Loucy (cell line): Measurements from ENCODE around the gene NFASC.

ENCODE experiments used
- EZH2phosphoT487 ChIP-seq: fragments of 200-600 bp; IDR thresholded peaks from 2 replicates; pipeline ENCODE4 v1.6.1; 2018; ENCODE audit warnings: antibody characterized with exemption, mild to moderate bottlenecking, moderate library complexity, borderline replicate concordance
- TF ChIP-seq, protein P1 (sequence below): fragments of 200-600 bp; sonication (generic); conservative IDR thresholded peaks from 2 replicates; pipeline ENCODE4 v1.5.1; 2014; ENCODE audit warnings: mild to moderate bottlenecking, antibody characterized with exemption, low read length

DNA sequence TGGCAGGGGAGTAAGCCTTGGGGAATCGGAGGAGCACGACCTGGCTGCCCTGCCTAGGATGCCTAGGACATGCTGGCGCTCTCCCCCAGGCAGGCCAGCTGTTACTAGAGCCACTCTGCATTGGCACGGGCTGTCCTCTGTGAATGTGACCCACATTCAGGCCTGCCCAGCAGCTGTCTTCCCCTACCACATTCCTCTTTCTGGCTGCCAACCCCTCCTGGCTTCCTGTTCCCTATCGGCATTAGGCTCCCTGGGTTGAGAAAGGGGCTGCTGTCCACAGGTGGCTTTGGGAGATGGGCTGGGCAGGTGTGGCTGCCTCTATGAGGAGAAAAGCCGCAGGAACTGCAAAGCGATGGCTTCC lies 2.3 kb upstream of the NFASC start:
- TF ChIP-seq, protein P1, sequence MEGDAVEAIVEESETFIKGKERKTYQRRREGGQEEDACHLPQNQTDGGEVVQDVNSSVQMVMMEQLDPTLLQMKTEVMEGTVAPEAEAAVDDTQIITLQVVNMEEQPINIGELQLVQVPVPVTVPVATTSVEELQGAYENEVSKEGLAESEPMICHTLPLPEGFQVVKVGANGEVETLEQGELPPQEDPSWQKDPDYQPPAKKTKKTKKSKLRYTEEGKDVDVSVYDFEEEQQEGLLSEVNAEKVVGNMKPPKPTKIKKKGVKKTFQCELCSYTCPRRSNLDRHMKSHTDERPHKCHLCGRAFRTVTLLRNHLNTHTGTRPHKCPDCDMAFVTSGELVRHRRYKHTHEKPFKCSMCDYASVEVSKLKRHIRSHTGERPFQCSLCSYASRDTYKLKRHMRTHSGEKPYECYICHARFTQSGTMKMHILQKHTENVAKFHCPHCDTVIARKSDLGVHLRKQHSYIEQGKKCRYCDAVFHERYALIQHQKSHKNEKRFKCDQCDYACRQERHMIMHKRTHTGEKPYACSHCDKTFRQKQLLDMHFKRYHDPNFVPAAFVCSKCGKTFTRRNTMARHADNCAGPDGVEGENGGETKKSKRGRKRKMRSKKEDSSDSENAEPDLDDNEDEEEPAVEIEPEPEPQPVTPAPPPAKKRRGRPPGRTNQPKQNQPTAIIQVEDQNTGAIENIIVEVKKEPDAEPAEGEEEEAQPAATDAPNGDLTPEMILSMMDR: no peak
- TF ChIP-seq EZH2phosphoT487: no peak
